ENCODE data around the gene NSMF. TPM values are rescaled to one million over a fixed set of nuclear protein-coding genes. Genes with fewer than 3 reads are reported as not detected.

Gene NSMF
- total and polyA plus RNA-seq, 9 donors = 9.9 to 31.1 (median 22.2) TPM

GRCh38 chr9:137463931-137464290 is 4.8 kb upstream of the NSMF start:
- no peaks in the 10 kb centered on the region for H3K36me3 ChIP-seq (ENCODE audit: control insufficient read depth, insufficient read depth, low read length)
- no peak overlapping the region for H3K27ac ChIP-seq (ENCODE audit: low read length)
- H3K27me3 ChIP-seq (ENCODE audit: control insufficient read depth, insufficient read depth, low read length) = peaks cover 14% of the 10 kb centered on the region
- DNase-seq = no peak
- peaks cover 13% of the 10 kb centered on the region for H3K4me1 ChIP-seq (ENCODE audit: control insufficient read depth, insufficient read depth, low read length)
- WGBS (ENCODE audit: insufficient coverage) = 95% methylated on average over 13 of the region's 18 CpGs
- no peaks in the 10 kb centered on the region for H3K9me3 ChIP-seq (replicated peaks; ENCODE audit: control insufficient read depth, low read depth, low read length)
- H3K4me3 ChIP-seq (ENCODE audit: low read length) = no peak overlapping the region

- H3K4me1 ChIP-seq (ENCODE audit: control insufficient read depth, insufficient read depth, low read length) = peaks cover 17% of the 10 kb centered on the region
- H3K36me3 ChIP-seq (ENCODE audit: control insufficient read depth, insufficient read depth, low read length) = no peaks in the 10 kb centered on the region
- DNase-seq = no peak
- no peak overlapping the region for H3K27ac ChIP-seq (ENCODE audit: low read length)
- H3K9me3 ChIP-seq (replicated peaks; ENCODE audit: control insufficient read depth, low read depth, low read length) = no peaks in the 10 kb centered on the region
- H3K27me3 ChIP-seq (ENCODE audit: control insufficient read depth, insufficient read depth, low read length) = peaks cover 14% of the 10 kb centered on the region
- H3K4me3 ChIP-seq (ENCODE audit: low read length) = no peak overlapping the region
- 75% methylated on average over 29 of the region's 30 CpGs for WGBS (ENCODE audit: insufficient coverage)
Measured at GRCh38 chr9:137462986-137463930, 4.1 kb upstream of the NSMF start.

GRCh38 chr9:137462396-137462985 is 3.4 kb upstream of the NSMF start:
- peaks cover 14% of the 10 kb centered on the region for H3K27me3 ChIP-seq (ENCODE audit: control insufficient read depth, insufficient read depth, low read length)
- 93% methylated on average over 20 of the region's 25 CpGs for WGBS (ENCODE audit: insufficient coverage)
- H3K9me3 ChIP-seq (replicated peaks; ENCODE audit: control insufficient read depth, low read depth, low read length) = no peaks in the 10 kb centered on the region
- no peak overlapping the region for H3K27ac ChIP-seq (ENCODE audit: low read length)
- peaks cover 2% of the 10 kb centered on the region for H3K36me3 ChIP-seq (ENCODE audit: control insufficient read depth, insufficient read depth, low read length)
- H3K4me3 ChIP-seq (ENCODE audit: low read length) = no peak overlapping the region
- peaks cover 25% of the 10 kb centered on the region for H3K4me1 ChIP-seq (ENCODE audit: control insufficient read depth, insufficient read depth, low read length)
- no peak for DNase-seq

GRCh38 chr9:137461663-137462395 is 2.7 kb upstream of the NSMF start:
- Histone ChIP-seq H3K4me1 (ENCODE audit: control insufficient read depth, insufficient read depth, low read length) (peaks cover 28% of the 10 kb centered on the region), H3K27me3 (ENCODE audit: control insufficient read depth, insufficient read depth, low read length) (peaks cover 14% of the 10 kb centered on the region), H3K36me3 (ENCODE audit: control insufficient read depth, insufficient read depth, low read length) (peaks cover 9% of the 10 kb centered on the region), H3K27ac (ENCODE audit: low read length) (no peak overlapping the region), H3K4me3 (ENCODE audit: low read length) (no peak overlapping the region), H3K9me3 (replicated peaks; ENCODE audit: control insufficient read depth, low read depth, low read length) (no peaks in the 10 kb centered on the region)
- peak; percentile 36 for DNase-seq
- WGBS (ENCODE audit: insufficient coverage) = 73% methylated on average over 51 of the region's 52 CpGs

- WGBS (ENCODE audit: insufficient coverage) = 88% methylated on average over 6 of the region's 21 CpGs
- H3K27me3 ChIP-seq (ENCODE audit: control insufficient read depth, insufficient read depth, low read length) = peaks cover 14% of the 10 kb centered on the region
- no peak for DNase-seq
- no peak overlapping the region for H3K4me3 ChIP-seq (ENCODE audit: low read length)
- peaks cover 13% of the 10 kb centered on the region for H3K36me3 ChIP-seq (ENCODE audit: control insufficient read depth, insufficient read depth, low read length)
- no peaks in the 10 kb centered on the region for H3K9me3 ChIP-seq (replicated peaks; ENCODE audit: control insufficient read depth, low read depth, low read length)
- H3K27ac ChIP-seq (ENCODE audit: low read length) = no peak overlapping the region
- H3K4me1 ChIP-seq (ENCODE audit: control insufficient read depth, insufficient read depth, low read length) = peaks cover 28% of the 10 kb centered on the region
Measured at GRCh38 chr9:137461316-137461662, 2.2 kb upstream of the NSMF start.

GRCh38 chr9:137460363-137461315 is 1.5 kb upstream of the NSMF start:
- 85% methylated on average over 24 of the region's 31 CpGs for WGBS (ENCODE audit: insufficient coverage)
- no peak overlapping the region for H3K27ac ChIP-seq (ENCODE audit: low read length)
- no peak for DNase-seq
- peaks cover 16% of the 10 kb centered on the region for H3K36me3 ChIP-seq (ENCODE audit: control insufficient read depth, insufficient read depth, low read length)
- no peaks in the 10 kb centered on the region for H3K9me3 ChIP-seq (replicated peaks; ENCODE audit: control insufficient read depth, low read depth, low read length)
- peaks cover 28% of the 10 kb centered on the region for H3K4me1 ChIP-seq (ENCODE audit: control insufficient read depth, insufficient read depth, low read length)
- H3K27me3 ChIP-seq (ENCODE audit: control insufficient read depth, insufficient read depth, low read length) = peaks cover 14% of the 10 kb centered on the region
- no peak overlapping the region for H3K4me3 ChIP-seq (ENCODE audit: low read length)

GRCh38 chr9:137459601-137460362 is 648 bp upstream of the NSMF start:
- H3K36me3 ChIP-seq (ENCODE audit: control insufficient read depth, insufficient read depth, low read length) = peaks cover 21% of the 10 kb centered on the region
- H3K9me3 ChIP-seq (replicated peaks; ENCODE audit: control insufficient read depth, low read depth, low read length) = no peaks in the 10 kb centered on the region
- H3K27me3 ChIP-seq (ENCODE audit: control insufficient read depth, insufficient read depth, low read length) = peaks cover 14% of the 10 kb centered on the region
- H3K4me1 ChIP-seq (ENCODE audit: control insufficient read depth, insufficient read depth, low read length) = peaks cover 33% of the 10 kb centered on the region
- H3K4me3 ChIP-seq (ENCODE audit: low read length) = peak overlapping the region; percentile 56
- 34% methylated on average over 13 of the region's 15 CpGs for WGBS (ENCODE audit: insufficient coverage)
- DNase-seq = no peak
- peak overlapping the region; percentile 51 for H3K27ac ChIP-seq (ENCODE audit: low read length)

- WGBS (ENCODE audit: insufficient coverage) = 7% methylated on average over 85 of the region's 88 CpGs
- H3K27me3 ChIP-seq (ENCODE audit: control insufficient read depth, insufficient read depth, low read length) = peaks cover 14% of the 10 kb centered on the region
- no peak overlapping the region for H3K27ac ChIP-seq (ENCODE audit: low read length)
- peak; percentile 43 for DNase-seq
- H3K4me3 ChIP-seq (ENCODE audit: low read length) = peak overlapping the region; percentile 42
- H3K9me3 ChIP-seq (replicated peaks; ENCODE audit: control insufficient read depth, low read depth, low read length) = no peaks in the 10 kb centered on the region
- H3K36me3 ChIP-seq (ENCODE audit: control insufficient read depth, insufficient read depth, low read length) = peaks cover 21% of the 10 kb centered on the region
- peaks cover 43% of the 10 kb centered on the region for H3K4me1 ChIP-seq (ENCODE audit: control insufficient read depth, insufficient read depth, low read length)
Measured at GRCh38 chr9:137458194-137459151, 661 bp downstream of the NSMF start.
